ENCODE measurements around the gene GNAT1. TPM values are rescaled to one million over a fixed set of nuclear protein-coding genes. Genes with fewer than 3 reads are reported as not detected.
A peak's percentile ranks its signal among the peaks of the same experiment; 100 is the strongest.

The GNAT1 gene
- total and polyA plus RNA-seq, 2 of the 13 experiments (the other 11 are each of a cell fraction or from before 2014, with no cell fraction given): 0.15 TPM; not detected in 1

GRCh38 chr3:50246517-50246954, 55.1 kb downstream of the GNAT1 start:
- H3K4me3 ChIP-seq (replicated peaks in 1 of 3; ENCODE audit: insufficient read depth in 1 of 3, low read depth in 2 of 3, low read length in 3 of 3): peak overlapping the region in 1 of 3 experiments; percentile 67; a peak in 1 of 6 replicates
- no peak overlapping the region for H2AFZ ChIP-seq (ENCODE audit: low read length)
- FAIRE-seq (no peak), DNase-seq (ENCODE audit: low spot score) (no peak), ATAC-seq (no peak; the same call in 1 of the 3 replicates)
- H3K79me2 ChIP-seq (ENCODE audit: insufficient read depth, low read length): peaks cover 27% of the 10 kb centered on the region
- H3K4me2 ChIP-seq (ENCODE audit: low read depth, low read length): peak overlapping the region; percentile 71
- peaks cover 20% of the 10 kb centered on the region for H3K4me1 ChIP-seq (ENCODE audit: insufficient read depth, low read length)
- WGBS (ENCODE audit: low lambda C conversion rate): 62% methylated on average over 6 of the region's 10 CpGs
- intact Hi-C loops (cut with micrococcal nuclease; ENCODE audit: unreplicated experiment): loop anchor here (1.0 kb wide), 1 partner anchor 19 kb away; no protein-coding TSS in a partner anchor
- H3K27me3 ChIP-seq (ENCODE audit: control insufficient read depth in 1 of 2, insufficient read depth in 2 of 2, low read length in 2 of 2): no peaks in the 10 kb centered on the region
- no peak overlapping the region for H3K27ac ChIP-seq (ENCODE audit: extremely low read length, insufficient read depth, low read length)
- no TSS peak for BruUV-seq (replicated peaks)
- H3K36me3 ChIP-seq (replicated peaks in 1 of 2; ENCODE audit: control insufficient read depth in 1 of 2, insufficient read depth in 2 of 2, low read length in 2 of 2): peaks cover 0 to 7% of the 10 kb centered on the region in 2 experiments; a peak in 2 of 5 replicates
- ChIA-PET CTCF (ENCODE audit: low intra/inter-chr PET ratio, low total read pairs) (interaction anchor here (1.3 to 2.5 kb wide), 5 partner anchors 10 to 54 kb away, joined by 4 to 29 read pairs (median 7); no protein-coding TSS in a partner anchor), POLR2A (interaction anchor here (0.8 to 1.6 kb wide), 6 partner anchors 11 to 82 kb away, joined by 3 to 14 read pairs (median 4); partner anchors contain the start of genes GNAI2, IFRD2 and TUSC2)
- H4K20me1 ChIP-seq (ENCODE audit: insufficient read depth, low read length): no peaks in the 10 kb centered on the region
- 0 out of 2 replicates have a peak overlapping the region, but pooled peaks have one; percentile 53 for H3K9ac ChIP-seq (ENCODE audit: insufficient read depth, low read depth, low read length)
- H3K9me3 ChIP-seq (ENCODE audit: low read length): no peaks in the 10 kb centered on the region
- in situ Hi-C loops (cut with HindIII; ENCODE audit: extremely low pct_ligation_motif_present, low pct_unique_long_range_greater_than_20kb): no loop called here
- TF ChIP-seq FOXO4 (CRISPR knock-in tag; conservative IDR thresholded peaks at IDR 0.05): no peak
- TF ChIP-seq CREB1 (IDR thresholded peaks at IDR 0.05): no peak
- no peak for TF ChIP-seq CREB1 (CRISPR knock-in tag; IDR thresholded peaks at IDR 0.05)
- no peak for TF ChIP-seq GTF3A (CRISPR knock-in tag; conservative IDR thresholded peaks at IDR 0.05)
- TF ChIP-seq, protein P1, sequence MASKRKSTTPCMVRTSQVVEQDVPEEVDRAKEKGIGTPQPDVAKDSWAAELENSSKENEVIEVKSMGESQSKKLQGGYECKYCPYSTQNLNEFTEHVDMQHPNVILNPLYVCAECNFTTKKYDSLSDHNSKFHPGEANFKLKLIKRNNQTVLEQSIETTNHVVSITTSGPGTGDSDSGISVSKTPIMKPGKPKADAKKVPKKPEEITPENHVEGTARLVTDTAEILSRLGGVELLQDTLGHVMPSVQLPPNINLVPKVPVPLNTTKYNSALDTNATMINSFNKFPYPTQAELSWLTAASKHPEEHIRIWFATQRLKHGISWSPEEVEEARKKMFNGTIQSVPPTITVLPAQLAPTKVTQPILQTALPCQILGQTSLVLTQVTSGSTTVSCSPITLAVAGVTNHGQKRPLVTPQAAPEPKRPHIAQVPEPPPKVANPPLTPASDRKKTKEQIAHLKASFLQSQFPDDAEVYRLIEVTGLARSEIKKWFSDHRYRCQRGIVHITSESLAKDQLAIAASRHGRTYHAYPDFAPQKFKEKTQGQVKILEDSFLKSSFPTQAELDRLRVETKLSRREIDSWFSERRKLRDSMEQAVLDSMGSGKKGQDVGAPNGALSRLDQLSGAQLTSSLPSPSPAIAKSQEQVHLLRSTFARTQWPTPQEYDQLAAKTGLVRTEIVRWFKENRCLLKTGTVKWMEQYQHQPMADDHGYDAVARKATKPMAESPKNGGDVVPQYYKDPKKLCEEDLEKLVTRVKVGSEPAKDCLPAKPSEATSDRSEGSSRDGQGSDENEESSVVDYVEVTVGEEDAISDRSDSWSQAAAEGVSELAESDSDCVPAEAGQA (IDR thresholded peaks at IDR 0.05; ENCODE audit: low read depth): no peak
- TF ChIP-seq, protein P1 (CRISPR knock-in tag; IDR thresholded peaks at IDR 0.05; ENCODE audit: borderline replicate concordance): no peak
- no peak for TF ChIP-seq FOXO1 (CRISPR knock-in tag; IDR thresholded peaks at IDR 0.05)
- 0 out of 2 replicates have a peak, but pooled peaks have one; percentile 4 for TF ChIP-seq CSRNP1 (CRISPR knock-in tag; IDR thresholded peaks at IDR 0.05)
- no peak for TF ChIP-seq IRF2 (CRISPR knock-in tag; IDR thresholded peaks at IDR 0.05)
- TF ChIP-seq, protein P2, sequence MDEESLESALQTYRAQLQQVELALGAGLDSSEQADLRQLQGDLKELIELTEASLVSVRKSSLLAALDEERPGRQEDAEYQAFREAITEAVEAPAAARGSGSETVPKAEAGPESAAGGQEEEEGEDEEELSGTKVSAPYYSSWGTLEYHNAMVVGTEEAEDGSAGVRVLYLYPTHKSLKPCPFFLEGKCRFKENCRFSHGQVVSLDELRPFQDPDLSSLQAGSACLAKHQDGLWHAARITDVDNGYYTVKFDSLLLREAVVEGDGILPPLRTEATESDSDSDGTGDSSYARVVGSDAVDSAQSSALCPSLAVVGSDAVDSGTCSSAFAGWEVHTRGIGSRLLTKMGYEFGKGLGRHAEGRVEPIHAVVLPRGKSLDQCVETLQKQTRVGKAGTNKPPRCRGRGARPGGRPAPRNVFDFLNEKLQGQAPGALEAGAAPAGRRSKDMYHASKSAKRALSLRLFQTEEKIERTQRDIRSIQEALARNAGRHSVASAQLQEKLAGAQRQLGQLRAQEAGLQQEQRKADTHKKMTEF (CRISPR knock-in tag; IDR thresholded peaks at IDR 0.05): no peak
- 0 out of 2 replicates have a peak, but pooled peaks have one; percentile 4 for TF ChIP-seq RFXAP (CRISPR knock-in tag; IDR thresholded peaks at IDR 0.05; ENCODE audit: borderline replicate concordance)

All from HepG2 (cell line).